SJSA1 (cell line): Measurements from ENCODE around the gene TMED4. TPM values are rescaled to one million over a fixed set of nuclear protein-coding genes. Genes with fewer than 3 reads are reported as not detected.

Experiments used
- DNase-seq, 2 experiments: peaks; one replicate each; pipeline ENCODE4 v3.0.0-alpha.2; 2015 to 2020; ENCODE audit warnings: low spot score in 2 of 2, low read depth in 1 of 2
- H3K27ac ChIP-seq: fragments of 250-450 bp; sonication (Bioruptor Pico); 2 replicates; pipeline ENCODE4 v1.5.1; 2020; ENCODE audit warnings: mild to moderate bottlenecking, moderate library complexity
- H3K27me3 ChIP-seq: fragments of 250-450 bp; sonication (Bioruptor Pico); replicated peaks from 2 replicates; pipeline ENCODE4 v1.5.1; 2020; ENCODE audit warnings: mild to moderate bottlenecking, moderate library complexity
- H3K36me3 ChIP-seq: fragments of 250-450 bp; sonication (Bioruptor Pico); 2 replicates; pipeline ENCODE4 v1.5.1; 2020; ENCODE audit warnings: mild to moderate bottlenecking
- H3K4me1 ChIP-seq: fragments of 250-450 bp; sonication (Bioruptor Pico); replicated peaks from 2 replicates; pipeline ENCODE4 v1.6.1; 2021; ENCODE audit warnings: mild to moderate bottlenecking
- H3K4me3 ChIP-seq: fragments of 250-450 bp; sonication (Bioruptor Pico); 2 replicates; pipeline ENCODE4 v1.5.1; 2020; ENCODE audit warnings: mild to moderate bottlenecking
- H3K9me3 ChIP-seq: fragments of 250-450 bp; sonication (Bioruptor Pico); replicated peaks from 2 replicates; pipeline ENCODE4 v1.5.1; 2020; ENCODE audit warnings: mild to moderate bottlenecking
- total RNA-seq: library from RNA; depleted of rRNA; stranded (reverse); fragments of >200 nt; shearing (Covaris generic); gene quantifications from 2 replicates; pipeline ENCODE4 v1.2.3, GENCODE V29; 2014

Gene TMED4
- total RNA-seq, 1 experiment from 2014 or later: 164 TPM

GRCh38 chr7:44595934-44596635 lies 14.1 kb upstream of the TMED4 start:
- no peaks in the 10 kb centered on the region for H3K9me3 ChIP-seq
- H3K36me3 ChIP-seq: no peaks in the 10 kb centered on the region
- H3K4me3 ChIP-seq: no peak overlapping the region
- no peaks in the 10 kb centered on the region for H3K27me3 ChIP-seq
- DNase-seq: no peak
- no peaks in the 10 kb centered on the region for H3K4me1 ChIP-seq
- H3K27ac ChIP-seq: no peak overlapping the region

- Histone ChIP-seq H3K27me3 (no peaks in the 10 kb centered on the region), H3K4me3 (no peak overlapping the region), H3K36me3 (no peaks in the 10 kb centered on the region), H3K27ac (no peak overlapping the region), H3K4me1 (no peaks in the 10 kb centered on the region), H3K9me3 (no peaks in the 10 kb centered on the region)
- DNase-seq: no peak
Measured at GRCh38 chr7:44590910-44591309, 8.9 kb upstream of the TMED4 start.

- H3K4me3 ChIP-seq: no peak overlapping the region
- no peaks in the 10 kb centered on the region for H3K36me3 ChIP-seq
- H3K27ac ChIP-seq: no peak overlapping the region
- H3K4me1 ChIP-seq: peaks cover 1% of the 10 kb centered on the region
- H3K9me3 ChIP-seq: no peaks in the 10 kb centered on the region
- peak in 1 of 2 experiments; percentile 62 for DNase-seq
- H3K27me3 ChIP-seq: no peaks in the 10 kb centered on the region
Measured at GRCh38 chr7:44587843-44588711, 6.0 kb upstream of the TMED4 start.

- Histone ChIP-seq H3K4me1 (peaks cover 19% of the 10 kb centered on the region), H3K4me3 (peak overlapping the region; percentile 64), H3K27me3 (no peaks in the 10 kb centered on the region), H3K27ac (no peak overlapping the region), H3K9me3 (no peaks in the 10 kb centered on the region), H3K36me3 (peaks cover 28% of the 10 kb centered on the region)
- no peak for DNase-seq
Measured at GRCh38 chr7:44583146-44583865, 1.3 kb upstream of the TMED4 start.

- H3K4me1 ChIP-seq: peaks cover 19% of the 10 kb centered on the region
- no peak overlapping the region for H3K27ac ChIP-seq
- peak overlapping the region; percentile 64 for H3K4me3 ChIP-seq
- no peaks in the 10 kb centered on the region for H3K27me3 ChIP-seq
- H3K9me3 ChIP-seq: no peaks in the 10 kb centered on the region
- H3K36me3 ChIP-seq: peaks cover 37% of the 10 kb centered on the region
- no peak for DNase-seq
Measured at GRCh38 chr7:44580945-44581878, 819 bp downstream of the TMED4 start.

- Histone ChIP-seq H3K36me3 (peaks cover 72% of the 10 kb centered on the region), H3K4me1 (peaks cover 23% of the 10 kb centered on the region), H3K4me3 (no peak overlapping the region), H3K9me3 (no peaks in the 10 kb centered on the region), H3K27me3 (no peaks in the 10 kb centered on the region), H3K27ac (no peak overlapping the region)
- no peak for DNase-seq
Measured at GRCh38 chr7:44576228-44576627, 5.8 kb downstream of the TMED4 start.

GRCh38 chr7:44575054-44575453 lies 7.0 kb downstream of the TMED4 start:
- H3K9me3 ChIP-seq: no peaks in the 10 kb centered on the region
- peaks cover 74% of the 10 kb centered on the region for H3K36me3 ChIP-seq
- H3K4me3 ChIP-seq: no peak overlapping the region
- H3K27me3 ChIP-seq: no peaks in the 10 kb centered on the region
- peaks cover 17% of the 10 kb centered on the region for H3K4me1 ChIP-seq
- no peak for DNase-seq
- H3K27ac ChIP-seq: no peak overlapping the region

- Histone ChIP-seq H3K36me3 (peaks cover 74% of the 10 kb centered on the region), H3K27me3 (no peaks in the 10 kb centered on the region), H3K27ac (peak overlapping the region; percentile 60), H3K4me3 (peak overlapping the region; percentile 80), H3K9me3 (no peaks in the 10 kb centered on the region), H3K4me1 (peaks cover 17% of the 10 kb centered on the region)
- no peak for DNase-seq
Measured at GRCh38 chr7:44574287-44574872, 7.7 kb downstream of the TMED4 start.

- H3K4me3 ChIP-seq: peak within 1 kb of the TSS; percentile 80
Measured at GRCh38 chr7:44573464-44574286, 8.4 kb downstream of the TMED4 start, which contains the start of gene DDX56. TSS of gene DDX56 (minus strand) at chr7:44573908. CDS start at chr7:44573895, 13 bp downstream.

GRCh38 chr7:44572771-44573170 lies 9.3 kb downstream of the TMED4 start:
- Histone ChIP-seq H3K4me3 (peak overlapping the region; percentile 80), H3K36me3 (peaks cover 78% of the 10 kb centered on the region), H3K27me3 (no peaks in the 10 kb centered on the region), H3K4me1 (peaks cover 17% of the 10 kb centered on the region), H3K9me3 (no peaks in the 10 kb centered on the region), H3K27ac (no peak overlapping the region)
- DNase-seq: no peak

More at GRCh38 chr7:44573464-44574286, 8.4 kb downstream of the TMED4 start, which contains the start of gene DDX56:
- peaks cover 75% of the 10 kb centered on the region for H3K36me3 ChIP-seq
- H3K27ac ChIP-seq: peak within 1 kb of the TSS; percentile 60
- no peaks in the 10 kb centered on the region for H3K9me3 ChIP-seq
- peaks cover 17% of the 10 kb centered on the region for H3K4me1 ChIP-seq
- H3K27me3 ChIP-seq: no peaks in the 10 kb centered on the region
- DNase-seq: peak; percentile 80 to 95

- Histone ChIP-seq H3K4me3 (no peak overlapping the region), H3K27ac (no peak overlapping the region), H3K36me3 (peaks cover 86% of the 10 kb centered on the region), H3K9me3 (no peaks in the 10 kb centered on the region), H3K27me3 (no peaks in the 10 kb centered on the region), H3K4me1 (peaks cover 16% of the 10 kb centered on the region)
- DNase-seq: no peak
Measured at GRCh38 chr7:44569959-44570358, 12.1 kb downstream of the TMED4 start.
